Aorta (tissue), 5 donors: ENCODE measurements around the gene WDR88. TPM values are rescaled to one million over a fixed set of nuclear protein-coding genes. Genes with fewer than 3 reads are reported as not detected.
"Not testable (repeated sequence)": the region's sequence is repeated elsewhere in the genome, so short reads cannot be mapped to it uniquely, and the experiment has no call there.

ENCODE experiments used
- ATAC-seq: fragments of 200-7000 bp; cut with Tn5 transposase; one replicate; pipeline ENCODE4 v1.9.1; 2022; ENCODE audit warnings: moderate library complexity; ENCODE audit not compliant: low FRiP score
- DNase-seq, 2 donors: peaks; one replicate each; pipeline ENCODE4 v3.0.0-alpha.2; 2020
- H3K27ac ChIP-seq, 2 donors: one replicate each; pipeline ENCODE4 v1.5.1; 2013; ENCODE audit warnings: low read length in 2 of 2, mild to moderate bottlenecking in 2 of 2, moderate library complexity in 2 of 2, control low read depth in 1 of 2, inconsistent platforms in 1 of 2, low read depth in 1 of 2
- H3K27me3 ChIP-seq, 2 donors: one replicate each; pipeline ENCODE4 v1.6.1; 2013; ENCODE audit warnings: control low read depth in 1 of 2, low read length in 1 of 2, mild to moderate bottlenecking in 1 of 2, moderate library complexity in 1 of 2; ENCODE audit not compliant: insufficient read depth in 2 of 2, control insufficient read depth in 1 of 2
- H3K36me3 ChIP-seq, 2 donors: one replicate each; pipeline ENCODE4 v1.6.1; 2013; ENCODE audit warnings: control low read depth in 1 of 2, low read length in 1 of 2, mild to moderate bottlenecking in 1 of 2; ENCODE audit not compliant: insufficient read depth in 2 of 2, control insufficient read depth in 1 of 2
- H3K4me1 ChIP-seq, 2 donors: one replicate each; pipeline ENCODE4 v1.6.1; 2013; ENCODE audit warnings: low read length in 2 of 2, control low read depth in 1 of 2, mild to moderate bottlenecking in 1 of 2, moderate library complexity in 1 of 2; ENCODE audit not compliant: insufficient read depth in 2 of 2, control insufficient read depth in 1 of 2
- H3K4me3 ChIP-seq, 2 donors: one replicate each; pipeline ENCODE4 v1.5.1; 2013; ENCODE audit warnings: low read length in 2 of 2, control low read depth in 1 of 2, mild to moderate bottlenecking in 1 of 2
- H3K9me3 ChIP-seq: one replicate; pipeline ENCODE4 v1.6.1; 2013; ENCODE audit warnings: mild to moderate bottlenecking, low read length; ENCODE audit not compliant: control insufficient read depth
- WGBS, 2 donors: extraction: QIAGEN DNeasy Blood & Tissue Kit; methylation state at CpG; one replicate each; pipeline ENCODE4 v1.1.7; 2013; 5-methylcytosine and 5-hydroxymethylcytosine counted together
- intact Hi-C, 2 donors: fragments of 100-400 bp; cut with DNase I; formaldehyde crosslinking; loops; one replicate each; pipeline versions ENCODE4 v1.14.2 to v1.15.0; 2022
- polyA plus RNA-seq, 2 donors: library from polyadenylated mRNA; stranded (reverse); fragments of 200-250 nt; gene quantifications; one replicate each; pipeline ENCODE4 v1.2.3, GENCODE V29; 2013
- total RNA-seq, 2 donors: library from RNA; stranded (reverse); fragmentation: NEBNext Ultra II Directional; extraction: Animal tissue kit (Norgen Biotek cat#: 25700); gene quantifications; one replicate each; pipeline ENCODE4 v1.2.1, GENCODE V29; 2021
- donor health status: healthy with polysubstance abuse.
- donor health status: Bipolar disorder and iron deficiency.
- donor health status: DM: no; HTN: no; CAD: no.
- donor health status: DM: no; HTN: no; CAD: no.
- donor health status: DM: yes; HTN: yes; CAD: no.

WDR88 gene
- total and polyA plus RNA-seq, 4 donors, result not detected

- ATAC-seq (no peak), DNase-seq (no peak)
- Histone ChIP-seq H3K4me1 (no peaks in the 10 kb centered on the region), H3K4me3 (no peak overlapping the region), H3K27me3 (no peaks in the 10 kb centered on the region), H3K27ac (no peak overlapping the region), H3K36me3 (peaks cover 0 to 2% of the 10 kb centered on the region in 2 donors), H3K9me3 (no peaks in the 10 kb centered on the region)
- intact Hi-C loops, result no loop called here
- WGBS, 2 donors, result 89% methylated on average over 9 of the region's 9 CpGs
These were observed 76.0 kb downstream of the WDR88 start for GRCh38 chr19:33207903-33208302.

DNA sequence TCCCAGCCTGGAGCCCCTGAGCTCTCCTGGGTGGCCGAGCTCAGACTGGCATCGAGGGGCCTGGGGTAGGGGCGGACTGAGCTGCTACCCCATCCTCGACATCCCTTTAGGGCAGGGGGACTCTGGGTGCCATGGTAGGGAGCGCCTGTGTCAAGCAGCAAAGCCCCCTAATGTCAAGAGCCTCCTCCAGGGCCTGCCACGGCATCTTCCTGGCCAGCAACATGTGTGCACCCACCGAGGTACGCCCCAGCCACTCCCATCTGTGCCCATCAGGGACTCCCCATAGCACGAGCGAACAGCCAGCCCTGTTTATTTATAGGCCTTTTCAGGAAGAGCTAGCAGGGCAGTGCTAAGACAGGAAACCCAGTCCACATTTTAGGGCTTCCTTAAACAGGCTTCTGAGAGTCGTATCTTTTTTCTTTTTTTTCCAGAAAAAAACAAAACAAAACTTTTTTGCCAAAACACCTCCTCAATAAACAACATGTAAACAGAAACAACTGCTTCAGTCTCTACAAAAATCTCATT is 76.5 kb downstream of the WDR88 start:
- H3K9me3 ChIP-seq, result no peaks in the 10 kb centered on the region
- ATAC-seq, result no peak
- no peaks in the 10 kb centered on the region for H3K4me1 ChIP-seq
- H3K27me3 ChIP-seq, result no peaks in the 10 kb centered on the region
- peaks cover 0 to 2% of the 10 kb centered on the region in 2 donors for H3K36me3 ChIP-seq
- no peak overlapping the region for H3K4me3 ChIP-seq
- WGBS, 2 donors, result 78 to 79% methylated on average over 11 of the region's 11 CpGs
- DNase-seq, result no peak
- intact Hi-C loops, result no loop called here
- H3K27ac ChIP-seq, result no peak overlapping the region

- Histone ChIP-seq H3K27me3 (no peaks in the 10 kb centered on the region), H3K9me3 (no peaks in the 10 kb centered on the region), H3K4me1 (no peaks in the 10 kb centered on the region), H3K4me3 (no peak overlapping the region), H3K36me3 (peaks cover 0 to 2% of the 10 kb centered on the region in 2 donors), H3K27ac (no peak overlapping the region)
- intact Hi-C loops, result no loop called here
- no peak for DNase-seq
- 77 to 80% methylated on average over 24 of the region's 24 CpGs for WGBS, 2 donors
- no peak for ATAC-seq
These were observed 77.3 kb downstream of the WDR88 start for GRCh38 chr19:33208904-33209849.

DNA sequence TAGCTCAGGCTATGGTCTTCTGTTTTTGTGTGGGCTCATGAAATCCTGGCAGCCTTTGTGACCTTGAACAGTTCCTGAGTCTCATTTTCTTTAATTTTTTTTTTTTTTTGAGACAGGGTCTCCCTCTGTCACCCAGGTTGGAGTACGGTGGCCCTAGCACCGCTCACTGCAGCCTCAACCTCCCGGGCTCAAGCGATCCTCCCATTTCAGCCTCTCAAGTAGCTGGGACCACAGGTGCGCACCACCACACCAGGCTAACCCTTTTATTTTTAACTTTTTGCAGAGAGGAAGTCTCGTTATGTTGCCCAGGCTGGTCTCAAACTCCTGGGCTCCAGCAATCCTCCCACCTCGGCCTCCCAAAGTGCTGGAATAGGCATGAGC is 77.9 kb downstream of the WDR88 start:
- H3K36me3 ChIP-seq, H3K9me3 ChIP-seq, intact Hi-C loops, DNase-seq, H3K4me1 ChIP-seq, H3K4me3 ChIP-seq, ATAC-seq, H3K27ac ChIP-seq, H3K27me3 ChIP-seq: not testable (repeated sequence)
- WGBS, 2 donors, result 93 to 95% methylated on average over 7 of the region's 7 CpGs

- no peaks in the 10 kb centered on the region for H3K4me1 ChIP-seq
- no peak for DNase-seq
- WGBS, 2 donors, result 88 to 91% methylated on average over 21 to 22 of the region's 22 CpGs
- intact Hi-C loops, result no loop called here
- H3K9me3 ChIP-seq, result no peaks in the 10 kb centered on the region
- H3K36me3 ChIP-seq, result peaks cover 0 to 2% of the 10 kb centered on the region in 2 donors
- no peak overlapping the region for H3K4me3 ChIP-seq
- H3K27ac ChIP-seq, result no peak overlapping the region
- ATAC-seq, result no peak
- no peaks in the 10 kb centered on the region for H3K27me3 ChIP-seq
These were observed 78.5 kb downstream of the WDR88 start for GRCh38 chr19:33210266-33210940.

- intact Hi-C loops, result no loop called here
- no peaks in the 10 kb centered on the region for H3K27me3 ChIP-seq
- ATAC-seq, result no peak
- peaks cover 0 to 2% of the 10 kb centered on the region in 2 donors for H3K36me3 ChIP-seq
- H3K9me3 ChIP-seq, result no peaks in the 10 kb centered on the region
- no peaks in the 10 kb centered on the region for H3K4me1 ChIP-seq
- WGBS, 2 donors, result 81 to 87% methylated on average over 17 of the region's 17 CpGs
- H3K27ac ChIP-seq, result no peak overlapping the region
- H3K4me3 ChIP-seq, result no peak overlapping the region
- no peak for DNase-seq
These were observed 80.0 kb downstream of the WDR88 start for GRCh38 chr19:33211794-33212435.

DNA sequence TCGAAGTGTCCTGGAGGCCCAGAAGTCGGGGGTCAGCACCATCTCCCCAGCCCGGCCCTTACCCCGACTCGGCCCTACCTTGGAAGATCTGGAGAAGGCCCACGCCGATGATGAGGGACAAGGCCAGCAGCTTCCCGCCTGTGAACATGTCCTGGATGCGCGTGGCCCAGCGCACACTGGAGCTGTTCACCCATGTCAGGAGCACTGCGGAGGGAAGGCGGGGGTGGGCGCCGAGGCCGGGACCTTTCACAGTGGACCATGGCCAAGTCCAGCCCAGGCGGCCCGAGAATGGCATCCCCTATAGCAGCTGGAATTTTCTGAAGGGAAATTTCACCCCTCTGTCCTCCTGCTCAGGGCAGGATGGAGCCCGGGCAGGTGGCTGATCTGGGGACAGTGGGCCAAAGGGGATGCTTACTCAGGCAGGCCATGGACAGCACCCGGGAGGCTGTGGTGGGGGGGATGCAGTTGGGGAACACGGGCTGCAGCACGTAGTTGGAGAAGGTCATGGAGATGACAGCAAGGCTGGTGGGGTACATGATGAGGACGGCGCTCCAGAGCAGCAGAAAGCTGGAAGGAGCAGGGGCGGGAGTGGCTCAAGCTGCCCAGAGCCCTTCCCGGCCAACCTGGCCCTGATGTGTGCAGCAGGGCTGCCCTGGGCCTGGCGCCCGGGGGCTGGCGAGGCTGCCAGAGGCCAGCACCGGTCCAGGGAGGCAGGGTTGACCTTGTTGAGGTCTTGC is 80.7 kb downstream of the WDR88 start:
- Histone ChIP-seq H3K27me3 (no peaks in the 10 kb centered on the region), H3K4me3 (no peak overlapping the region), H3K27ac (no peak overlapping the region), H3K4me1 (no peaks in the 10 kb centered on the region), H3K9me3 (no peaks in the 10 kb centered on the region), H3K36me3 (no peaks in the 10 kb centered on the region)
- intact Hi-C loops, result no loop called here
- WGBS, 2 donors, result 80 to 85% methylated on average over 30 of the region's 30 CpGs
- no peak for DNase-seq
- no peak for ATAC-seq

DNA sequence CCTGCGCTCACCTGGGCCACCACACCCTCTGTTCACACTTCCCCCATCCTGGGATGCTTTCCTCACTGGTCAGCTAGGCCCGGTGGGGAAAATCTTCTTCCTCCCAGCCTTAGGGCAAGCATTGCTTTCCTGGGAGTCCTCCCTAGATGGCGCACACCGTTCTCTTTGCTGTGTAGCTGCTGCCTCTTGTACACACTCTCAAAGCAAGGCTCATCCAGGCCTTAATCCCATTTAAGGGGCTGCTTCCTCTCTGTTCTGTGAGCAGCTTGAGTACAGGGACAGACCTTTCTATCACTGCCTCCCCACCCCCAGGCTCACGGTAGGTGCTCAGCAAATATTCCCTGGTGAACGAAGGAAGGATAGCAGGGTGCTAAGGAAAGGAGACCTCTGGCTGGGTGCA is 82.7 kb downstream of the WDR88 start:
- no peak overlapping the region for H3K4me3 ChIP-seq
- 55 to 57% methylated on average over 6 of the region's 6 CpGs for WGBS, 2 donors
- no peaks in the 10 kb centered on the region for H3K36me3 ChIP-seq
- intact Hi-C loops, result no loop called here
- ATAC-seq, result no peak
- DNase-seq, result no peak
- H3K27ac ChIP-seq, result no peak overlapping the region
- H3K27me3 ChIP-seq, result no peaks in the 10 kb centered on the region
- H3K9me3 ChIP-seq, result no peaks in the 10 kb centered on the region
- H3K4me1 ChIP-seq, result no peaks in the 10 kb centered on the region
